ENCODE results near the gene BCAS3.

BCAS3 gene

DNA sequence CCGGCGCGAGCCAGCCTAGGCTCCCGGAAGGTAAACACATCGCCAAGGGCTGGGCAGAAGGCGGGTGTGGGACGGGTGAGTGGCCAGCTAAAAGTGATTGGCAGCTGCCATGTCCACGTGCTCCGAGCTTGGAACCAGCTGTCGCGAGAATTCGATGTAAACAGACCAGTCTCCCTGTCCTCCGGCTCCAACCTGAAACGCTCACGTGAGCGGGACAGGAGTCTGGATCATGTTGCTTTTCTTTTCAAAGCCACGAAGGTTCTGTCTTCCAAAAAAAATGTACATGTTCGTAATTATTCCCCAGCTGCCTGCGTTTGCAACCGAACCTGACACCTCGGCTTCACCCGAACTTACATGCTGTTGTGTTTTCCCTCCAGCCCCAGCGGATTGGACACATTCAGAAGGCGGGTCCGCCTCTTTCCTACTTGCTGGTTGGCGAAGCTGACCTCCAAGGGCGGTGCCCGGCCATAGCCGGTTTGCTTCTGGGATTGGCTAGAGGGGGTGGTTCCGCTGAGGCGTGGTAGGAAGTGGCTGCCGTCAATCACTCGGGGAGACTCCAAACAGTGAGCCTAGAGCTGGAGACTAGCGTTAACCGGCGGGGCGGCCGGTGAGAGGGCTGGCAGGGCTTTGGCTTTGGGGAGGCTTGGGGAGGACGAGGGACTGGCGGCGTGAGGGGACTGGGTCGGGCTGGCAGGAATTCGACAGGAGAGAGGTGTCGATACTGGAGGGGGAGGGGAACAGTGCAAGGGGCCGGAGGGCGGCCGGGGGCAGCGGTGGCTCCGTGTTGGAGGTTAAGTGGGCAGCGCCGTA lies at the start of gene BCAS3:
TSS of gene BCAS3 (plus strand) at position 544 of the 810 bp plus-strand sequence.
- peak within 1 kb of the TSS; percentile 90 for H3K4me3 ChIP-seq (ENCODE audit: low read depth, low read length)
- H3K27ac ChIP-seq: peak within 1 kb of the TSS; percentile 75
- peak; percentile 99 for DNase-seq
- no peaks in the 10 kb centered on the region for H3K36me3 ChIP-seq (replicated peaks)
- no peaks in the 10 kb centered on the region for H3K27me3 ChIP-seq (replicated peaks)
- in situ Hi-C loops (cut with HindIII; ENCODE audit: low pct_ligation_motif_present, low sequenced_read_pairs): no loop called here
- TF ChIP-seq, protein P1, sequence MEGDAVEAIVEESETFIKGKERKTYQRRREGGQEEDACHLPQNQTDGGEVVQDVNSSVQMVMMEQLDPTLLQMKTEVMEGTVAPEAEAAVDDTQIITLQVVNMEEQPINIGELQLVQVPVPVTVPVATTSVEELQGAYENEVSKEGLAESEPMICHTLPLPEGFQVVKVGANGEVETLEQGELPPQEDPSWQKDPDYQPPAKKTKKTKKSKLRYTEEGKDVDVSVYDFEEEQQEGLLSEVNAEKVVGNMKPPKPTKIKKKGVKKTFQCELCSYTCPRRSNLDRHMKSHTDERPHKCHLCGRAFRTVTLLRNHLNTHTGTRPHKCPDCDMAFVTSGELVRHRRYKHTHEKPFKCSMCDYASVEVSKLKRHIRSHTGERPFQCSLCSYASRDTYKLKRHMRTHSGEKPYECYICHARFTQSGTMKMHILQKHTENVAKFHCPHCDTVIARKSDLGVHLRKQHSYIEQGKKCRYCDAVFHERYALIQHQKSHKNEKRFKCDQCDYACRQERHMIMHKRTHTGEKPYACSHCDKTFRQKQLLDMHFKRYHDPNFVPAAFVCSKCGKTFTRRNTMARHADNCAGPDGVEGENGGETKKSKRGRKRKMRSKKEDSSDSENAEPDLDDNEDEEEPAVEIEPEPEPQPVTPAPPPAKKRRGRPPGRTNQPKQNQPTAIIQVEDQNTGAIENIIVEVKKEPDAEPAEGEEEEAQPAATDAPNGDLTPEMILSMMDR (IDR thresholded peaks at IDR 0.05; ENCODE audit: low read depth, low read length, missing control alignments): no peak

- no peak overlapping the region for H3K4me3 ChIP-seq (ENCODE audit: low read depth, low read length)
- in situ Hi-C loops (cut with HindIII; ENCODE audit: low pct_ligation_motif_present, low sequenced_read_pairs): no loop called here
- H3K36me3 ChIP-seq (replicated peaks): no peaks in the 10 kb centered on the region
- TF ChIP-seq, protein P1 (IDR thresholded peaks at IDR 0.05; ENCODE audit: low read depth, low read length, missing control alignments): no peak
- H3K27me3 ChIP-seq (replicated peaks): no peaks in the 10 kb centered on the region
- no peak overlapping the region for H3K27ac ChIP-seq
- no peak for DNase-seq
Observed at GRCh38 chr17:60628252-60628889, 49.3 kb upstream of the BCAS3 start.

DNA sequence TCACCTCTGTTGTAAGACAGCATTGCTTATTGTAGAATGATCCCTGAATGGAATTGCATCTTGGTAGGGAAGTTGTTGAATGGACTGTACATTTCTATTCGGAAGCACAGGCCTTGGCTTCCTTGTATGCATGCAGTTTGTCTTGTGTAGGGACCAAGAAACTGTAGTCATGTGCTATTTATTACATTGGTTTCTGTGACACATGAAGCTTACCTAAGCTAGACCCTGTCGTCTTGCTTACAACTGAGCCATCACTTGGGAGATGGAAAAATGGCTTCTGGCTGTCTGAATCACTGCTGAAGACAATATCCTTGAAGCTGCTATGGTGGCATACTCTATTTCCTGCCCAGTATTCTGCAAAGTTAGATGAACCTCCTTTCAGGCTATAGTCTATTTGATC lies 48.5 kb upstream of the BCAS3 start:
- TF ChIP-seq, protein P1 (IDR thresholded peaks at IDR 0.05; ENCODE audit: low read depth, low read length, missing control alignments): no peak
- H3K27me3 ChIP-seq (replicated peaks): no peaks in the 10 kb centered on the region
- H3K36me3 ChIP-seq (replicated peaks): no peaks in the 10 kb centered on the region
- in situ Hi-C loops (cut with HindIII; ENCODE audit: low pct_ligation_motif_present, low sequenced_read_pairs): no loop called here
- no peak overlapping the region for H3K27ac ChIP-seq
- no peak overlapping the region for H3K4me3 ChIP-seq (ENCODE audit: low read depth, low read length)
- DNase-seq: no peak

DNA sequence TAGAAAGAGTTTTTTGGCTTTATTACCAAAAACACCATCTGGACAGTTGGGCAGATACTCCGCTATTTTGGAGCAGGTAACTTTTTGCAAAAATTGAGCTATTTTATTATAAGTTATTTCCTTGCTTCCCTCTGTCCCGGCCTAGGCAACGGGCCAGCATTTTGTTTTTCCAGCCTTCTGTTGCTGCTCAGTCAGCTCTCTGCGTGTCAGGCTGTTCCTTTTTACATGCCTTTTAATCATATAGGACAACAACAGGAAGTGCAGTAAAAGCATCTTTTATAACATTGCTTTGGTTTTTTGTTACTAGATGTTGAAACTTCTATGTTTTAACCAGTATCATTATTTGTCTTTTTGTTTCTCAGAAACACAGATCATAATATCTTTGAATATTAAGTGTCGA lies 47.3 kb upstream of the BCAS3 start:
- H3K36me3 ChIP-seq (replicated peaks): no peaks in the 10 kb centered on the region
- H3K27ac ChIP-seq: peak overlapping the region; percentile 40
- peak; percentile 47 for DNase-seq
- in situ Hi-C loops (cut with HindIII; ENCODE audit: low pct_ligation_motif_present, low sequenced_read_pairs): no loop called here
- TF ChIP-seq, protein P1 (IDR thresholded peaks at IDR 0.05; ENCODE audit: low read depth, low read length, missing control alignments): no peak
- no peak overlapping the region for H3K4me3 ChIP-seq (ENCODE audit: low read depth, low read length)
- no peaks in the 10 kb centered on the region for H3K27me3 ChIP-seq (replicated peaks)

DNA sequence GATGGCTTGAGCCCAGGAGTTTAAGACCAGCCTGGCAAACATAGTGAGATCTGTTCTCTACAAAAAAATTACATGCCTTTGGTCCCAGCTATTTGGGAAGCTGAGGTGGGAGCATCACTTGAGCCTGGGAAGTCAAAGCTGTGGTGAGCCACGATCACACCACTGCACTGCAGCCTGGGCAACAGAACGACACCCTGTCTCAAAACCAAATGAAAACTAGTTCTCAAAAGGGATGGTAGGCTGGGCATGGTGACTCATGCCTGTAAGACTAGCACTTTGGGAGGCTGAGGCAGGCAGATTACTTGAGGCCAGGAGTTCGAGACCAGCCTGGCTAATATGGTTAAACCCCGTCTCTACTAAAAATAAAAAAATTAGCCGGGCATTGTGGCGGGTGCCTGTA lies 46.5 kb upstream of the BCAS3 start:
- no peaks in the 10 kb centered on the region for H3K27me3 ChIP-seq (replicated peaks)
- no peaks in the 10 kb centered on the region for H3K36me3 ChIP-seq (replicated peaks)
- peak overlapping the region; percentile 40 for H3K27ac ChIP-seq
- DNase-seq: peak; percentile 29
- TF ChIP-seq, protein P1 (IDR thresholded peaks at IDR 0.05; ENCODE audit: low read depth, low read length, missing control alignments): no peak
- in situ Hi-C loops (cut with HindIII; ENCODE audit: low pct_ligation_motif_present, low sequenced_read_pairs): no loop called here
- no peak overlapping the region for H3K4me3 ChIP-seq (ENCODE audit: low read depth, low read length)

All from brain microvascular endothelial cell (primary cell).